Adrenal gland (tissue), 12 donors: ENCODE results near the gene ATXN10. TPM values are rescaled to one million over a fixed set of nuclear protein-coding genes. Genes with fewer than 3 reads are reported as not detected.

ENCODE experiments used
- DNase-seq, 7 donors: peaks; one replicate each; pipeline ENCODE4 v3.0.0-alpha.2; 2019 to 2020
- H3K27ac ChIP-seq, 5 donors: fragments of 200-600 bp; sonication (generic) in 4 of 5; 1 replicate in 3 of 5; 2 replicates in 2 of 5; pipeline versions ENCODE4 v1.5.1 to v1.8.0; 2016 to 2020; ENCODE audit warnings: mild to moderate bottlenecking in 1 of 5
- H3K27me3 ChIP-seq: fragments of 200-600 bp; 2 replicates; pipeline ENCODE4 v1.8.0; 2021
- H3K36me3 ChIP-seq, 2 donors: fragments of 200-600 bp; replicated peaks in 1 of 2; 1 replicate in 1 of 2; 2 replicates in 1 of 2; pipeline versions ENCODE4 v1.5.1 to v1.8.0; 2018 to 2022
- H3K4me1 ChIP-seq, 2 donors: fragments of 200-600 bp; replicated peaks in 1 of 2; 1 replicate in 1 of 2; 2 replicates in 1 of 2; pipeline versions ENCODE4 v1.5.1 to v1.8.0; 2018 to 2021
- H3K4me3 ChIP-seq, 4 donors: fragments of 200-600 bp; sonication (generic) in 3 of 4; one replicate each; pipeline ENCODE4 v1.5.1; 2016 to 2018
- H3K9me3 ChIP-seq, 3 donors: fragments of 200-600 bp; sonication (generic) in 1 of 3; replicated peaks in 1 of 3; 1 replicate in 2 of 3; 2 replicates in 1 of 3; pipeline versions ENCODE4 v1.5.1 to v1.8.0; 2016 to 2021
- POLR2A ChIP-seq, 2 donors: fragments of 450-650 bp; IDR thresholded peaks; one replicate each; pipeline ENCODE4 v1.6.1; 2017; ENCODE audit warnings: antibody characterized with exemption in 2 of 2, mild to moderate bottlenecking in 2 of 2, moderate library complexity in 1 of 2
- WGBS, 4 donors: extraction: QIAGEN DNeasy Blood & Tissue Kit in 2 of 4; methylation state at CpG; one replicate each; pipeline versions ENCODE4 v1.1.5 to v1.1.7; 2013 to 2017; 5-methylcytosine and 5-hydroxymethylcytosine counted together
- intact Hi-C, 2 donors: fragments of 100-400 bp; cut with DNase I; formaldehyde crosslinking; loops; one replicate each; pipeline versions ENCODE4 v1.14.1 to v1.15.0; 2022 to 2023
- polyA plus RNA-seq, 3 donors: library from polyadenylated mRNA; stranded (reverse); fragments of 200-250 nt in 2 of 3; fragments of 350-450 nt in 1 of 3; fragmentation: Illumina TruSeq in 1 of 3; extraction: RNeasy Lipid Tissue Mini Kit (QIAGEN cat#74804) in 1 of 3; gene quantifications; one replicate each; pipeline ENCODE4 v1.2.3, GENCODE V29; 2013 to 2014
- total RNA-seq, 9 donors: library from RNA; depleted of rRNA in 4 of 9; stranded (reverse); fragments of >200 nt in 4 of 9; fragments of 120-200 nt in 1 of 9; fragmentation: NEBNext Ultra II Directional in 1 of 9; extraction: Animal tissue kit (Norgen Biotek cat#: 25700) in 1 of 9; gene quantifications; one replicate each; pipeline versions ENCODE4 v1.1.0 to v1.2.4, GENCODE V29; 2013 to 2023
- TF ChIP-seq, protein P1 (sequence below), 6 experiments: fragments of 450-650 bp in 4 of 6; fragments of 200-600 bp in 2 of 6; sonication (generic) in 1 of 6; IDR thresholded peaks; 1 replicate in 5 of 6; 2 replicates in 1 of 6; pipeline versions ENCODE4 v1.5.1 to v1.8.0; 2016 to 2021; ENCODE audit warnings: antibody characterized with exemption in 6 of 6, mild to moderate bottlenecking in 2 of 6, moderate library complexity in 1 of 6
- donor health status: healthy with polysubstance abuse.
- donor health status: Bipolar disorder and iron deficiency.
- donor health status: DM: yes; HTN: yes; CAD: no.
- donor health status: DM: no; HTN: no; CAD: no.
- donor health status: DM: no; HTN: no; CAD: no.
- donor health status: DM: yes; HTN: yes; CAD: no.

Gene ATXN10
- total and polyA plus RNA-seq, 12 donors: 21.2 to 306 (median 165) TPM

- Histone ChIP-seq H3K9me3 (no peaks in the 10 kb centered on the region), H3K27ac (no peak overlapping the region), H3K27me3 (peaks cover 36% of the 10 kb centered on the region), H3K4me3 (no peak overlapping the region), H3K36me3 (no peaks in the 10 kb centered on the region), H3K4me1 (peaks cover 0 to 4% of the 10 kb centered on the region in 2 donors)
- DNase-seq: peak in 1 of 7 donors; percentile 2
- no peak for TF ChIP-seq POLR2A (IDR thresholded peaks at IDR 0.05)
- TF ChIP-seq, protein P1, sequence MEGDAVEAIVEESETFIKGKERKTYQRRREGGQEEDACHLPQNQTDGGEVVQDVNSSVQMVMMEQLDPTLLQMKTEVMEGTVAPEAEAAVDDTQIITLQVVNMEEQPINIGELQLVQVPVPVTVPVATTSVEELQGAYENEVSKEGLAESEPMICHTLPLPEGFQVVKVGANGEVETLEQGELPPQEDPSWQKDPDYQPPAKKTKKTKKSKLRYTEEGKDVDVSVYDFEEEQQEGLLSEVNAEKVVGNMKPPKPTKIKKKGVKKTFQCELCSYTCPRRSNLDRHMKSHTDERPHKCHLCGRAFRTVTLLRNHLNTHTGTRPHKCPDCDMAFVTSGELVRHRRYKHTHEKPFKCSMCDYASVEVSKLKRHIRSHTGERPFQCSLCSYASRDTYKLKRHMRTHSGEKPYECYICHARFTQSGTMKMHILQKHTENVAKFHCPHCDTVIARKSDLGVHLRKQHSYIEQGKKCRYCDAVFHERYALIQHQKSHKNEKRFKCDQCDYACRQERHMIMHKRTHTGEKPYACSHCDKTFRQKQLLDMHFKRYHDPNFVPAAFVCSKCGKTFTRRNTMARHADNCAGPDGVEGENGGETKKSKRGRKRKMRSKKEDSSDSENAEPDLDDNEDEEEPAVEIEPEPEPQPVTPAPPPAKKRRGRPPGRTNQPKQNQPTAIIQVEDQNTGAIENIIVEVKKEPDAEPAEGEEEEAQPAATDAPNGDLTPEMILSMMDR (IDR thresholded peaks at IDR 0.05): no peak
- intact Hi-C loops: no loop called here
- WGBS, 4 donors: 82 to 89% (median 86%) methylated on average over 4 to 8 of the region's 8 CpGs
Measured at GRCh38 chr22:45883811-45884170, 212.2 kb downstream of the ATXN10 start.

DNA sequence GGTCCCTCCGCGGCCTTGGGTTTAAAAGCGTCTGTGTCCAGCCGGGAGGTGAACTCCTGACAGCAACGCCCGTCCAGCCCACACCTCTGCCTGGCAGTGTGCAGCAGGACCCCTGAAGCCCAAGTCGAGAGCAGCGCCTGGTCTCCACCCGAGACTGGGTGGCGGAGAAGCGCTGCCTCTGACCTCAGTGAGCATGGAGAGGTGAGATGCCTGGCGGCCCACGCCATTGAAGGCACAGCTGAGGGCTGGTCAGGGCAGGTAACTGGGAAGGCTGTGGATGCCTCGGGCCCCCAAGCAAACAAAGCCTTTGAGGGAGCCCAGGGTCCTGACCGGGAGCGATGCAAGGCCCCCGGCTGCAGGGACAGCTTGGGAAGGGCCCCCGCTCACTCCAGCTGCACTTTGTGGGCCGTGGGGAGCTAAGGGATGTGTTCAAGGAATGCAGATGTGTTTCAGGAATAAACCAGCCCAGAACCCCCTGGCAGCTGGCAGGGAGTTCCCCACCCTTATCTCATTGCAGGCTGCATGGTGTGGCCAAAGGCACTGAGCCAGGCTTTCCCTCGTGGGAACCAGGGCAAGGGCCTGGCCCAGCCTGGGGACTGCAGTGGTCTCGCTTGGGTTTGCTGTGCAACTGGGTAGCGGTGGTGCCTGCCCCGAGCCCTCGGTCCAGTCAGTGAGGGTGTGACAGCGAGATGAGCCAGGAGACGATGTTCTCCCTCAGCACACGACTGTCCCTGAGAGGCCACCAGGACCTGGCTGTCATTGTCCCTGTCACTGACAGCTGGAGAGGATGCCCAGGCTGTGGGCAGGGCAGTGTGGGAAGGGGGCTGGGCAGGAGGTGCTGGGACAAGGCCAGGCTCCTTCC is 212.8 kb downstream of the ATXN10 start:
- Histone ChIP-seq H3K27me3 (peaks cover 42% of the 10 kb centered on the region), H3K36me3 (no peaks in the 10 kb centered on the region), H3K9me3 (no peaks in the 10 kb centered on the region), H3K4me3 (no peak overlapping the region), H3K27ac (no peak overlapping the region), H3K4me1 (peaks cover 0 to 4% of the 10 kb centered on the region in 2 donors)
- intact Hi-C loops: no loop called here
- peak in 1 of 7 donors; percentile 4 for DNase-seq
- TF ChIP-seq, protein P1 (IDR thresholded peaks at IDR 0.05): no peak
- no peak for TF ChIP-seq POLR2A (IDR thresholded peaks at IDR 0.05)
- WGBS, 4 donors: 67 to 79% (median 69%) methylated on average over 15 to 27 of the region's 27 CpGs

DNA sequence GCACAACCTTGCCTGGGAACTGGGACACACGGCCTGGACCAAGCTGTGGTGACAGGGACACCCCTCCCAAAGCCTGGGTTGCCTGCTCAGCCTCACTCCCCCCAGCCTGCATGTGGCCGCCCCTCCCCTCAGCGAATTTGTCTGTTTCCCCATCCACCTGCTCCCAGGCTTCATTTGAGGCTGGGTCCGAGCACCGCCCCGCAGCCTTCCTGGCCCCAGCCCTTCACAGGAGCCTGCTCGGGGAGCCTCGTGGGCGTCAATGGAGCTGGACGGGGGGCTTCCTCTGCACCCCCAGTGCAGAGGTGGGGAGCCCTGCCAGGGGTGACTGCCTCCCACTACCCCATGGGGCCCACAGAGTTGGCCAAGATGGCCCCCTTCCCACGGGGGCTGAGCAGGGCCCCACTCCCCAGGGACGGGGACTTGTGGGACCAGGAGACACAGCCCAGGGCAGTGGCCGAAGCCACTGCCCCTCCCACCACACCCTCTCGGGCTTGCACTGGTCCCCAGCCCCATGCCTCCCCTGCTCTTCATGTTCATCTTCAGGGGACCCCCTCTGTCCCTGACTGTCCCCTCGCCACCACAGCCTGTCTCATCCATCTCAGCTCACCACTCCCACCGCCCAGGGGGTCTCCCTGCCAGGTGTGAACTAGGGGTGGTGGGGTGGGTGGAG is 213.7 kb downstream of the ATXN10 start:
- H3K27me3 ChIP-seq: peaks cover 39% of the 10 kb centered on the region
- H3K4me3 ChIP-seq: no peak overlapping the region
- no peaks in the 10 kb centered on the region for H3K36me3 ChIP-seq
- intact Hi-C loops: no loop called here
- TF ChIP-seq POLR2A (IDR thresholded peaks at IDR 0.05): no peak
- TF ChIP-seq, protein P1 (IDR thresholded peaks at IDR 0.05): no peak
- no peak overlapping the region for H3K27ac ChIP-seq
- WGBS, 4 donors: 67 to 78% (median 75%) methylated on average over 10 to 16 of the region's 16 CpGs
- no peaks in the 10 kb centered on the region for H3K9me3 ChIP-seq
- peaks cover 0 to 4% of the 10 kb centered on the region in 2 donors for H3K4me1 ChIP-seq
- DNase-seq: peak in 1 of 7 donors; percentile 3

GRCh38 chr22:45885941-45886395 is 214.3 kb downstream of the ATXN10 start:
- intact Hi-C loops: no loop called here

More at GRCh38 chr22:45885941-45886395, 214.3 kb downstream of the ATXN10 start:
- TF ChIP-seq POLR2A (IDR thresholded peaks at IDR 0.05): no peak
- TF ChIP-seq, protein P1 (IDR thresholded peaks at IDR 0.05): no peak
- H3K4me3 ChIP-seq: no peak overlapping the region
- H3K4me1 ChIP-seq: peaks cover 0 to under 1% of the 10 kb centered on the region in 2 donors
- H3K27me3 ChIP-seq: peaks cover 32% of the 10 kb centered on the region
- DNase-seq: peak in 1 of 7 donors; percentile 6
- no peak overlapping the region for H3K27ac ChIP-seq
- 48 to 66% (median 60%) methylated on average over 7 to 21 of the region's 21 CpGs for WGBS, 4 donors
- no peaks in the 10 kb centered on the region for H3K36me3 ChIP-seq
- H3K9me3 ChIP-seq: no peaks in the 10 kb centered on the region
